Stomach (tissue), 9 donors: Measurements from ENCODE around the gene ACOT7. TPM values are rescaled to one million over a fixed set of nuclear protein-coding genes. Genes with fewer than 3 reads are reported as not detected.
A peak's percentile ranks its signal among the peaks of the same experiment; 100 is the strongest.

Experiments used
- DNase-seq, 2 donors: peaks; one replicate each; pipeline versions ENCODE4 v3.0.0 to v3.0.0-alpha.2; 2013 to 2019
- H3K27ac ChIP-seq, 5 donors: fragments of 200-600 bp in 4 of 5; sonication (generic) in 4 of 5; one replicate each; pipeline ENCODE4 v1.5.1; 2013 to 2019; ENCODE audit warnings: mild to moderate bottlenecking in 1 of 5, moderate library complexity in 1 of 5
- H3K27me3 ChIP-seq, 3 donors: fragments of 200-600 bp; sonication (generic); one replicate each; pipeline ENCODE4 v1.5.1; 2017 to 2019; ENCODE audit warnings: mixed run types in 1 of 3
- H3K36me3 ChIP-seq, 4 donors: fragments of 200-600 bp; sonication (generic); 1 replicate in 3 of 4; 2 replicates in 1 of 4; pipeline ENCODE4 v1.5.1; 2016 to 2019
- H3K4me1 ChIP-seq, 4 donors: fragments of 200-600 bp; sonication (generic); one replicate each; pipeline ENCODE4 v1.5.1; 2016 to 2019
- H3K4me3 ChIP-seq, 4 donors: fragments of 200-600 bp; sonication (generic) in 3 of 4; one replicate each; pipeline ENCODE4 v1.5.1; 2016 to 2019; ENCODE audit warnings: mild to moderate bottlenecking in 1 of 4
- H3K9me3 ChIP-seq, 4 donors: fragments of 200-600 bp; sonication (generic); one replicate each; pipeline ENCODE4 v1.5.1; 2016 to 2019
- EP300 ChIP-seq: sonication (generic); formaldehyde crosslinking; IDR thresholded peaks from one replicate; pipeline ENCODE4 v1.6.1; 2017; ENCODE audit warnings: antibody characterized with exemption
- POLR2A ChIP-seq, 4 donors: fragments of 450-650 bp; IDR thresholded peaks; one replicate each; pipeline ENCODE4 v1.6.1; 2016; ENCODE audit warnings: antibody characterized with exemption in 4 of 4, control low read depth in 2 of 4, mild to moderate bottlenecking in 1 of 4, moderate library complexity in 1 of 4
- POLR2AphosphoS5 ChIP-seq, 3 donors: sonication (generic); formaldehyde crosslinking; IDR thresholded peaks; one replicate each; pipeline ENCODE4 v1.6.1; 2016; ENCODE audit warnings: antibody characterized with exemption in 3 of 3
- WGBS, 5 donors: extraction: QIAGEN DNeasy Blood & Tissue Kit in 3 of 5; methylation state at CpG; one replicate each; pipeline versions ENCODE4 v1.1.5 to v1.1.7; 2013 to 2018; 5-methylcytosine and 5-hydroxymethylcytosine counted together
- intact Hi-C: fragments of 100-400 bp; cut with DNase I; formaldehyde crosslinking; loops from one replicate; pipeline ENCODE4 v1.15.1; 2023; ENCODE audit warnings: low total_unique reads
- polyA plus RNA-seq, 3 donors: library from polyadenylated mRNA; stranded (reverse); fragments of 200-250 nt; gene quantifications; one replicate each; pipeline ENCODE4 v1.2.3, GENCODE V29; 2013
- total RNA-seq, 5 donors: library from RNA; depleted of rRNA; stranded (reverse); fragments of >200 nt; gene quantifications; one replicate each; pipeline versions ENCODE4 v1.1.0 to v1.2.3, GENCODE V29; 2014 to 2016
- TF ChIP-seq, protein P1 (sequence below), 7 experiments: fragments of 450-650 bp in 4 of 7; fragments of 200-600 bp in 3 of 7; sonication (generic) in 3 of 7; IDR thresholded peaks; one replicate each; pipeline ENCODE4 v1.5.1; 2016 to 2019; ENCODE audit warnings: antibody characterized with exemption in 7 of 7, control low read depth in 2 of 7, mild to moderate bottlenecking in 1 of 7
- donor health status: healthy with polysubstance abuse.
- donor health status: Bipolar disorder and iron deficiency.
- donor health status: healthy.

Gene ACOT7
- total and polyA plus RNA-seq, 8 donors: 9.4 to 69.8 (median 19.4) TPM; not detected in 1

DNA sequence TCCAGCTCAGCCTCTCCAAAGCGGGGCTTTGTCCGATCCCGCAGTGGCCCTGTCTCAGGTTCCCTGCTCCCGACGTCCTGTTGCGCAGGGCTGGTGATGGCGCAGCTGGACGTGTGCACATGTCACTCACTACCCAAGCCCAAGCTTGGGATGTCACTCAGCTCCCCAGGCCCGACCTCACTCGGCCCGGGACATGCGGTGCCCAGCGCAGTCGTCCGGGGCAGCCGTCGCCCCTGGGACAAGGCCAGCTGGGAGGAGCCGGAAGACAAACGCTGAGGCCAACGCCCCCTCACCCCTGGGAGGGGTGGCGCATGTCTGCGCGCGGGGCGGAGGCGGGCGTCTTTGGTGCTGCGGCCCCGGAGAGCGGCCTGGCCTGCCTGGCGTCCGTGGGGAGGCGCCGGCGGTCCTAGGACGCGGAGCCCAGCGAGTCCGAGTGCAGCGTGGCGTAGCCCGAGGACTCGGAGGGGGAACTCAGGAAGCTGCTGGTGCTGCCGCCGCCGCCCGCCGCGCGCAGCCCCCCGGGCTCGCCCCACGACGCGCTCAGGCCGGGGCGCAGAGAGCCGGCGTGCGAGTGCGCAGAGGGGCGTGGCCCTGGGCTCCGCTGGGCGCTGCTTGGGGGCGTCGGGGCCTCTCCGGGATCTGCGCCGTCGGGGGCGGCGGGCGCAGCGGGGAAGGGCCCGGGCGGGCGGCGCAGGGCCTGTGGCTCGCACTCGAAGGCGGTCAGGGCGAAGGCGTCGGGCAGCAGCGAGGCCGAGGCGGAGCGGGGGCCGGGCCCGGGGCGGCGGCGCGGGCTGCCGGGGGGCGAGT, 144.4 kb downstream of the ACOT7 start:
- TF ChIP-seq, protein P1, sequence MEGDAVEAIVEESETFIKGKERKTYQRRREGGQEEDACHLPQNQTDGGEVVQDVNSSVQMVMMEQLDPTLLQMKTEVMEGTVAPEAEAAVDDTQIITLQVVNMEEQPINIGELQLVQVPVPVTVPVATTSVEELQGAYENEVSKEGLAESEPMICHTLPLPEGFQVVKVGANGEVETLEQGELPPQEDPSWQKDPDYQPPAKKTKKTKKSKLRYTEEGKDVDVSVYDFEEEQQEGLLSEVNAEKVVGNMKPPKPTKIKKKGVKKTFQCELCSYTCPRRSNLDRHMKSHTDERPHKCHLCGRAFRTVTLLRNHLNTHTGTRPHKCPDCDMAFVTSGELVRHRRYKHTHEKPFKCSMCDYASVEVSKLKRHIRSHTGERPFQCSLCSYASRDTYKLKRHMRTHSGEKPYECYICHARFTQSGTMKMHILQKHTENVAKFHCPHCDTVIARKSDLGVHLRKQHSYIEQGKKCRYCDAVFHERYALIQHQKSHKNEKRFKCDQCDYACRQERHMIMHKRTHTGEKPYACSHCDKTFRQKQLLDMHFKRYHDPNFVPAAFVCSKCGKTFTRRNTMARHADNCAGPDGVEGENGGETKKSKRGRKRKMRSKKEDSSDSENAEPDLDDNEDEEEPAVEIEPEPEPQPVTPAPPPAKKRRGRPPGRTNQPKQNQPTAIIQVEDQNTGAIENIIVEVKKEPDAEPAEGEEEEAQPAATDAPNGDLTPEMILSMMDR (IDR thresholded peaks at IDR 0.05): no peak
- no peak for TF ChIP-seq EP300
- TF ChIP-seq POLR2A (IDR thresholded peaks at IDR 0.05): no peak
- TF ChIP-seq POLR2AphosphoS5 (IDR thresholded peaks at IDR 0.05): no peak
- Histone ChIP-seq H3K9me3 (no peaks in the 10 kb centered on the region), H3K4me1 (peaks cover 22 to 42% (median 40%) of the 10 kb centered on the region in 4 donors), H3K27me3 (peaks cover 14 to 87% (median 58%) of the 10 kb centered on the region in 3 donors), H3K4me3 (peak overlapping the region in 3 of 4 donors; percentile 1 to 36 (median 8)), H3K36me3 (peaks cover 0 to 16% (median 8%) of the 10 kb centered on the region in 4 donors), H3K27ac (no peak overlapping the region)
- intact Hi-C loops: loop anchor here (5.0 to 10.0 kb wide), 3 partner anchors 93 to 194 kb away; no protein-coding TSS in a partner anchor
- WGBS, 5 donors: 4 to 20% (median 6%) methylated on average over 12 to 93 of the region's 96 CpGs
- DNase-seq: peak in 1 of 2 donors; percentile 73

DNA sequence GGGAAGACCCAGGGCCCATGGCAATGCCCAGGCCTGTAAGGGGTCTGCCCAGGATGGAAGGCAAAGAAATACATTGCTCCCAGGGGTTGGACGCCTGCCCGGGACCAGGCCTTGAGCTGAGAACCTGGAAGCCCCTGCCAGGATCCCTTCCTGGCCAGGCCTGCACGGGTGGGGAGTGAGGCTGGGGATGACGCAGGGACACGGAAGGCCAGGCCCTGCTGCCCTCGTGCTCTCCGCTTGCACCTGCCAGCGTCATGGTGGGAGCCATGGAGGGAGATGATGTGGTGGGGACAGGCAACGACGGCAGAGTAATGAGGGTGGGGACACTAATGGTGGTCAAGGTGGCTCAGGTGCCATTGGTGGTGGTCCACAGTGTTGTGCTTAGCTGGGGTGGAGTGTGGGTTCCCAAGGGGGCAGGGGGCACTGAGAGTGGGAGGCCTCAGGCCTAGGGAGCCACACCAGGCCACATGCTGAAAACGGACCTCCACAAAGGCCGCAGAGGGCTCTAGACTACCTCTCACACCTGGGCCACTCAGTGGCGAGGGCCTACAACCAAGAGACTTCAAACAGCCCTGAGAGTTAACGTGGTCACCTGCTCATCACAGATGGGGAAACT, 145.3 kb downstream of the ACOT7 start:
- DNase-seq: no peak
- TF ChIP-seq, protein P1 (IDR thresholded peaks at IDR 0.05): no peak
- TF ChIP-seq POLR2AphosphoS5 (IDR thresholded peaks at IDR 0.05) (no peak), POLR2A (IDR thresholded peaks at IDR 0.05) (no peak), EP300 (no peak)
- intact Hi-C loops: loop anchor here (5.0 to 10.0 kb wide), 3 partner anchors 94 to 193 kb away; no protein-coding TSS in a partner anchor
- no peak overlapping the region for H3K4me3 ChIP-seq
- no peak overlapping the region for H3K27ac ChIP-seq
- peaks cover 0 to 8% (median 0%) of the 10 kb centered on the region in 4 donors for H3K36me3 ChIP-seq
- peaks cover 22 to 42% (median 40%) of the 10 kb centered on the region in 4 donors for H3K4me1 ChIP-seq
- H3K9me3 ChIP-seq: no peaks in the 10 kb centered on the region
- peaks cover 22 to 96% (median 66%) of the 10 kb centered on the region in 3 donors for H3K27me3 ChIP-seq
- 74 to 88% (median 83%) methylated on average over 10 to 14 of the region's 14 CpGs for WGBS, 5 donors

DNA sequence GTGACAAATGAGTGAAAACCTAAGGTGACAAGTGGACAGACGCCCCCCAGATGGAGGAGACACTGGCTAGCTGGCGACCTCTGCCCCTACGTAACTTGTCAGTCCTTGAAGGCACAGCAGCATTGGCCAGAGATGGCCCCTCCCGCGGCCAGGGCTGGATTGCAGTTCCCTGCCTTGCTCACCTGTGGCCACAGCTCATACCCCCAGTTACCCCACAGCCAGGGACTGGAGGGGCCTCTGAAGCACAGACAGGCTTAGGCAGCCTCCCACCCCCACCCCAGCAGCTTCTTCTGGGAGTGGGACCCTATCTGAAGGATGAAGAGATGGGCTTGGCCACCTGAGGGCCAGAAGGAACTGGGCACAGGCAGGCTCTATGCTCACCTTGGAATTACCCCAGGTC, 145.9 kb downstream of the ACOT7 start:
- Histone ChIP-seq H3K27me3 (peaks cover 22 to 100% (median 72%) of the 10 kb centered on the region in 3 donors), H3K9me3 (no peaks in the 10 kb centered on the region), H3K36me3 (peaks cover 0 to 8% (median 0%) of the 10 kb centered on the region in 4 donors), H3K4me1 (peaks cover 23 to 44% (median 42%) of the 10 kb centered on the region in 4 donors), H3K27ac (no peak overlapping the region), H3K4me3 (no peak overlapping the region)
- intact Hi-C loops: loop anchor here (5.0 to 10.0 kb wide), 3 partner anchors 95 to 193 kb away; no protein-coding TSS in a partner anchor
- WGBS, 5 donors: 44 to 70% (median 65%) methylated on average over 5 of the region's 5 CpGs
- DNase-seq: no peak
- TF ChIP-seq POLR2AphosphoS5 (IDR thresholded peaks at IDR 0.05): no peak
- TF ChIP-seq, protein P1 (IDR thresholded peaks at IDR 0.05): no peak
- TF ChIP-seq EP300: no peak
- TF ChIP-seq POLR2A (IDR thresholded peaks at IDR 0.05): no peak
